ENCODE data around the gene TUBE1.
"Not testable (repeated sequence)": the region's sequence is repeated elsewhere in the genome, so short reads cannot be mapped to it uniquely, and the experiment has no call there.

TUBE1 gene, protein sequence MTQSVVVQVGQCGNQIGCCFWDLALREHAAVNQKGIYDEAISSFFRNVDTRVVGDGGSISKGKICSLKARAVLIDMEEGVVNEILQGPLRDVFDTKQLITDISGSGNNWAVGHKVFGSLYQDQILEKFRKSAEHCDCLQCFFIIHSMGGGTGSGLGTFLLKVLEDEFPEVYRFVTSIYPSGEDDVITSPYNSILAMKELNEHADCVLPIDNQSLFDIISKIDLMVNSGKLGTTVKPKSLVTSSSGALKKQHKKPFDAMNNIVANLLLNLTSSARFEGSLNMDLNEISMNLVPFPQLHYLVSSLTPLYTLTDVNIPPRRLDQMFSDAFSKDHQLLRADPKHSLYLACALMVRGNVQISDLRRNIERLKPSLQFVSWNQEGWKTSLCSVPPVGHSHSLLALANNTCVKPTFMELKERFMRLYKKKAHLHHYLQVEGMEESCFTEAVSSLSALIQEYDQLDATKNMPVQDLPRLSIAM

GRCh38 chr6:112087136-112087911, at the start of gene TUBE1, which contains the start of gene FAM229B:
TSS of gene TUBE1 (minus strand) at chr6:112087482. CDS start at chr6:112087434, 48 bp downstream.
TSS of gene FAM229B (plus strand) at chr6:112087591. CDS start at chr6:112099284, 11,693 bp downstream.
- DNase-seq = peak; percentile 97

- DNase-seq = no peak
Observed at GRCh38 chr6:112130878-112131277, 43.6 kb upstream of the TUBE1 start.

- DNase-seq = no peak
Observed at GRCh38 chr6:112128208-112128607, 40.9 kb upstream of the TUBE1 start.

DNA sequence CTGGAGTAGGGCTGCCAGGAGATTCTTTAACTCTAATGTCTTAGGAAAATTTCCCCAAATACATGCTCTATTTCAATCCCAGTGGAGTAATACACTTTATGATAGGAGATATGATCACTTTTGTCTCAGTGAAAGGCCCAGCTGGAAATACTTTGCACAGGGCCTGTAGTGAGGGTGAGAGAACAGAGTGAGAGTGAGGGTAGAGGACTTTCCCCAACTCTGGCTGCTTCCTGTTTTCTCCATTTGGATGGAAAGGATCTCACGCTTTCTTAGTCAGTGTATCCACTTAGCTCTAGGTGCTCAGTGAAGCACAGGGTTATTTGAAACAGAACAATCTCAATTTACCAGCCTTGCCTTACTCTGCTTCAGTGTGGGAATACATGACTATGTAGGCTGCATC, 36.7 kb upstream of the TUBE1 start:
- no peak for DNase-seq

- no peak for DNase-seq
Observed at GRCh38 chr6:112122756-112123155, 35.5 kb upstream of the TUBE1 start.

DNA sequence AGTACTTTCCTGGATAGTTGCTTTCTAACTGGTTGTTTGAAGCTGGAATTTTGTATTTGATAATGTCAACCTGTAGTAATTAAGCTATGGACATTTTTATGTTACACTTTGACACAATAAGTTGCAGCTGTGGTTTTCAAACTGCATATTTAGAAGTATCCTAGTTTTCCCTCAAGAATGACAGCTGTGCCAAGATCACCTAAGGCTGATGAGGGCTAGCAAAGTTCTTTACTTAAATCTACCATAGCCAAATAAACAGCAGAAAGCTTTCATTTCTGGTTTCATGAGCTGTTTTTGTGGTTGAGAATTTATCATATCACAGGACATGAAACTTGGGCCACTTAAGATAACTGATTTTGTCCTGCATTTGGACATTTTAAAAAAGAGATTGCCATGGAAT, 30.8 kb upstream of the TUBE1 start:
- no peak for DNase-seq

DNA sequence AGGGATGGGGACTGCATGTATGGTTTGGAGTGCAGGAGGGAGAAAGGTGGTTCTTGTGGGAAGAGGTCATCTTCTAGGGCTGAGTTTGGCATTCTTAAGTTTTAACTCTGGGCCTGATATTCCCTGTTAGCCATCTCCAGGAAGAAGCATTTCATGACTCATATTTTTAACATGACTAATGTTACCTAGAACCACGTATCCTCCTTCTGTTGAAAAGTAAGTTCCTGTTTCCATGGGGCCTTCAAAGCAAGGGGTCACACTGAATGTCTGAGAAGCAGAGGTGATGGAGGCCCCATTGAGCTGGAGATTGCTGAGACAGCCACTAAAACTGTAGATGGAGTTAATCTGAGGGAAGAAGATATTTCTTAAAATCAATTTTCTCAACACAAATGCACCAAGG, 30.3 kb upstream of the TUBE1 start:
- no peak for DNase-seq

DNA sequence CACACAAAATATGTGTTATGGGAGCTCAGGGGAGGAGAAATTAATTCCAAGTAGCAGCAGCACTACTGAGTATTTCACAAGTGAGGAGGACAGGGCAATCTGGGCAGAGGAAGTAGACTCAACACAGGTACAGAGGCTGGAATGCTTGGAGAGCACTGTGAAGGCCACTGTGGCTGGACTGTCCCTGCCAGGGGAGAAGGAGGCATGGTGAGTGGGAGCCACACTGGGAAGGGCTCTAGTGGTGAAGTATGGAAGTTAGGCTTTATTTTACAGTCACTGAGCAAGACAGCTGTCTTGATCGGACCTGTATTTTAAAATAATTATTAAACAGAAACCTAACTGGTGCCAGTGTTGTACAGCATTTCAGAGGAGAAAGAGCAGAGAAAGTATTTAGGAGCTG, 28.9 kb upstream of the TUBE1 start:
- no peak for DNase-seq

GRCh38 chr6:112114577-112115223, 27.4 kb upstream of the TUBE1 start:
- DNase-seq = no peak

DNA sequence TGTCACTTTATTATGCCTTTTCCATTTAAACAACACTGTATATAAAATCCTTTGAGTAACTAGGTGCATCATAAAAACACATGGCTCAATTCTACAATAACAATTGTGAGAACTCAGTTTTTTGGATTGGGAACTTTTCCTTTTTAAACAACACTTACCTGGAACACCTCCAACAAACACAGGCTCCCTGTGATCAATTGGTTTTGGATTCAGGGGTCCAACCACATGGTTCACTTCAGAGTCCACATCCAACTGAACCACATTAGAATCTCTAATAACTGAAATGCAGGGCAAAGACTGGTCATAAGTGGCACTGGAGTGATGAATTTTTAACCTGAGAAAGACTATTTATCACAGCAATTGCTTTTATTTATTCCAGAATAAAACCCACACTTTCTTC, 26.6 kb upstream of the TUBE1 start:
- no peak for DNase-seq

DNA sequence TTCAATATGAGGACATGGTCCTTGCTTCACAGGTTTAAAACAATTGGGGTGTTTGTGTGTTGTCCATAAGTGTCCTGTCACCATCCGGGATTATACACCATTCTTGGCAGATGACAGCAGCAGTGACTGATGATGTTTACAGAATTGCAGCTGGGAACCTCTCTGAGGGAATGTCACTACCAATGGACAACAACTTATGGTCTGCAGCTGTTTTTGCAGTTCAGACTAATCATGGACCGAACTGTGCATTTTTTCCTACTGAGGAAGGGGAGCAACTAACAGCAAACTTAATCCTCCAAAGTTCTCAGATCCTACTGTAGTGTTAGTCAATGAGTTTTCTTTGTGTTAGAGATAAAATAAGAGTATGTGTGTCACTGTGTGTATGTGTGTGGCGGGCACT, 26.1 kb upstream of the TUBE1 start:
- DNase-seq = no peak

GRCh38 chr6:112109262-112109661, 22.0 kb upstream of the TUBE1 start:
- peak; percentile 40 for DNase-seq

GRCh38 chr6:112106562-112106961, 19.3 kb upstream of the TUBE1 start:
- no peak for DNase-seq

DNA sequence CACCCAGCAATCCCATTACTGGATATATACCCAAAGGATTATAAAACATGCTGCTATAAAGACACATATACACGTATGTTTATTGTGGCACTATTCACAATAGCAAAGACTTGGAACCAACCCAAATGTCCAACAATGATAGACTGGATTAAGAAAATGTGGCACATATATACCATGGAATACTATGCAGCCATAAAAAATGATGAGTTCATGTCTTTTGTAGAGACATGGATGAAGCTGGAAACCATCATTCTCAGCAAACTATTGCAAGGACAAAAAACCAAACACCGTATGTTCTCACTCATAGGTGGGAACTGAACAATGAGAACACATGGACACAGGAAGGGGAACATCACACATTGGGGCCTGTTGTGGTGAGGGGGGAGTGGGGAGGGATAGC, 18.7 kb upstream of the TUBE1 start:
- DNase-seq = not testable (repeated sequence)

GRCh38 chr6:112100561-112100960, 13.3 kb upstream of the TUBE1 start:
- DNase-seq = no peak

DNA sequence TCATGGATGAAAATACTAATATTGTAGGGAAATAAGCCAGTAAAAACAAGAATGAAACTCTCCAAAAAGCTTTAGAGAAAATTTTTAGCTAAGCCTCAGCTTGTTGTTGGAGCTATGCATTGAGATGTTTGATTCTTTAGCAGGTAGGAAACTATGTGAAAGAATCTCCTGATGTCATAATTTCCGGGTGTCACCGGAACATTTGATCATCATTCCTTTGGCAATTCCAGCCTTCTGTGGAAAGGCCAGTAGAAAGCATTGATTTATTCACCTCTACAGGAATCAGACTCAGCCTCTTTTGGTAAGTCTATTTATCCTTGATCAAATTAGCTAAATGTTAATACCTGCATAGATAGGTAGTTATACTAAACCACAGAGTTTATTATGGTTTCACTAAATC, 9.6 kb upstream of the TUBE1 start:
- DNase-seq = no peak

DNA sequence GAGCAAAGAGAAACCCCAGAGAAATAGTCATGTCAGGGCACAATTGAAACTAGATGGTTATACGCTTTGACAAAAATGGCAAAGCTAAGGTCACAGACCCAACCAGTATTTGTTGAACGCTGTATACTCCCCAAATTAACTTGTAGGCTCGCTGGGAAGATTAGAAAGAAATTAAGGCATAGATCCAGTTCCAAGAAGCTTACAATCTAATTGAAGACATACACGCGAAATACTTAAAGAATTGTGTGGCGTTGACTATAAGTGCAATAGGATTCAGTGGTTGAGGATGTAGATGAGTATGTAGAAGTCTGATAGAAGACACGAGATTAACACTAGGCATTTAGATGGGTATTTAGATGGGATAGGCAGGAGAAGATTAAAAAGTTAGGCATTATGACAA, 634 bp upstream of the TUBE1 start:
- DNase-seq = no peak

GRCh38 chr6:112086744-112087135, 542 bp downstream of the TUBE1 start:
- DNase-seq = no peak

DNA sequence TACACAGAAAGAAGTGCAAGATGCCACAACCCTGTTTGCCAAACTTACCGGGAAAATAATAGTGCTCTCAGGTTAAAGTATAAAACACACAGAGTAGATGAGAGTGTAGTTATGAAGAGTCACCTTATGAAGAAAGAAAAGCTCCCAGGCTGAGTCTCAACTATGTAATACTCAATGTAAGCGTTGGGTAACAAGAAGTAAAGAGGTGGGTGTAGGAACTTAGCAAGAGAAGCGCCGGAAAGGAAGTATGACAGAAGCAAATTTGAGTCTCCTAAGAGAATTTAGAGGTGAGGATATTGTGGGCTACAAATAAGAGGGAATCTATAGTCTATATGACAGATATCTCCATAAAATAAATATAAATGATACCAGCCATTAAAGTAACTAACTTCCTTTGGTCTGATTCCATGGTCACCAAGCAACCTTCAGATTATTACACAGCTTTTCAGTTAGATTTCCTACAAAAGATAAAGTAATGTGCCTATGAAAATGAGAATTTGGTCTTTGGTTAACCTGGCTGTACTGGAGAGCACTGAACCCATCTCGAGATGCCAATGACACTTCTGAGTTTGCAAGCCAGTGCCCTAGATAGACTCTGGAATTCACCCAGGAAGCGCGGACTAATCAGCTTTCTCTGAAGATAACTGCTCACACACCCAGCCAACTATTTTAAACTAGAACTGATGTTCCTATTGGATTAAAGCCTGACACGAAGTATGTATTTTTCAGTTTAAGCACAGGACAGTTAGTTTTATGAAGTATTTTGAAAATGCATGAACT, 1.8 kb downstream of the TUBE1 start:
- DNase-seq = no peak

GRCh38 chr6:112081569-112081968, 5.7 kb downstream of the TUBE1 start:
- DNase-seq = no peak

DNA sequence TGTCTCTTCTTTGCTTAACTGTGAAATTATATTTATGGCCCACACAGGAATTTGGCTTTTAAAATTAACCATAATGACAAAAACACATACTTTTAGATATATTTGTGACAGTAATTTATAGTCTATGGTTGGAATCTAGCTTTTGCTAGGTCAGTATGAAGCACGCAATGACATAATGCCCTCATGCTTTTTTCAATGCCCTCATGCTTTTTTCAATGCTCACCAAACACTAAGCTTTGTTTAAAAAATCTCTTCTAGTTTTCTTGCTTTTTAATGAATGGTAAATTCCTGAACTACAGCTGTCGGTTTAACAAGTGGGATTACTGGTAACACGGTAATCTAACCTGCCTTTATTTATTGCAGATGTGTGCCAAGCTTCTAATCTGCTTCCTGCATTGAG, 20.7 kb downstream of the TUBE1 start:
- no peak for DNase-seq

DNA sequence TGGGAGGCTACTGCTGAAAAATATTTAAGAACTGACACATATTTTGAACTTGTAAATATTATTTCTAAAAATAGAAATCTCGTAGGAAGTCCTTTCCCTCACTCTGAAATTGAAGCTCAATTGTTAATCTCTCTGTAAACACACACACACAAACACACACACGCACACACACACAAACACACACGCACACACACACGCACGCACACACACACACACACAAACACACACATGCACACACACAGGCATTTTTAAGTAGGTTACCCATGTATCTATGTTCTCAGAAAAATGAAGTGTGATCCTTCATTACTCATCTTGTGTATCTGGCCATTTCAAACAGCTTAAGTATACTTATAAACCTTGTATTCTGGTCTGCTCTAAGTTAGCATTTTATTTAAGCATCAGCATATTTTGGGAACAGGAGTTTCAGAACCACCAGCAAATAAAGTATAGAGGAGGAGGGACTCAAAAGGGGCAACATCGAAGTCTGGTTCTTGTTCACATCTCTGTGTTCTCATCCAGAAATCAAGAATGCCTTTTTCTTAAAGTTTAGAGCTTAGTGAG, 21.8 kb downstream of the TUBE1 start:
- no peak for DNase-seq
